A549 (cell line): ENCODE data around the gene KBTBD13.

ENCODE experiments used
- CHD2 ChIP-seq: fragments of 150-350 bp; IDR thresholded peaks from 2 replicates; pipeline ENCODE4 v1.6.1; 2014; ENCODE audit warnings: low read length; ENCODE audit not compliant: partially characterized antibody
- EP300 ChIP-seq, 2 experiments: fragments of >200 bp; sonication (Bioruptor Twin); formaldehyde crosslinking; IDR thresholded peaks; 2 replicates in 1 of 2; 3 replicates in 1 of 2; pipeline ENCODE4 v1.6.1; 2016 to 2017
- JUN ChIP-seq, 2 experiments: fragments of >200 bp; sonication (Bioruptor Twin); formaldehyde crosslinking; IDR thresholded peaks; 2 replicates in 1 of 2; 3 replicates in 1 of 2; pipeline ENCODE4 v1.6.1; 2016 to 2017
- JUNB ChIP-seq: fragments of >200 bp; sonication (Bioruptor Twin); formaldehyde crosslinking; IDR thresholded peaks from 2 replicates; pipeline ENCODE4 v1.6.1; 2016
- MYC ChIP-seq: IDR thresholded peaks from 2 replicates; pipeline ENCODE4 v1.6.1; 2012; ENCODE audit warnings: mild to moderate bottlenecking, inconsistent platforms, low read length, improper control_type of control experiment, borderline replicate concordance
- POLR2A ChIP-seq: IDR thresholded peaks from 2 replicates; pipeline ENCODE4 v1.6.1; 2012; ENCODE audit warnings: mild to moderate bottlenecking, low read length
- POLR2AphosphoS2 ChIP-seq: conservative IDR thresholded peaks from 2 replicates; pipeline ENCODE4 v1.6.1; 2012; ENCODE audit warnings: low read length, improper control_type of control experiment, inconsistent platforms
- RAD21 ChIP-seq, 2 experiments: fragments of >200 bp in 1 of 2; sonication (Bioruptor Twin) in 1 of 2; formaldehyde crosslinking in 1 of 2; IDR thresholded peaks in 1 of 2; conservative IDR thresholded peaks in 1 of 2; 2 replicates in 1 of 2; 3 replicates in 1 of 2; pipeline ENCODE4 v1.6.1; 2012 to 2018; ENCODE audit warnings: inconsistent platforms in 1 of 2
- RNF2 ChIP-seq: fragments of 200-600 bp; sonication (generic); IDR thresholded peaks from 2 replicates; pipeline ENCODE4 v1.6.1; 2016; ENCODE audit warnings: low read depth, mild to moderate bottlenecking, antibody characterized with exemption, moderate library complexity, borderline replicate concordance
- TF ChIP-seq, protein P1 (sequence below): fragments of >200 bp; sonication (Bioruptor Twin); formaldehyde crosslinking; IDR thresholded peaks from 3 replicates; pipeline ENCODE4 v1.5.1; 2016
- TF ChIP-seq, protein P2 (sequence below): fragments of 150-350 bp; IDR thresholded peaks from 2 replicates; pipeline ENCODE4 v1.6.1; 2014; ENCODE audit warnings: low read depth, mild to moderate bottlenecking, low read length

DNA sequence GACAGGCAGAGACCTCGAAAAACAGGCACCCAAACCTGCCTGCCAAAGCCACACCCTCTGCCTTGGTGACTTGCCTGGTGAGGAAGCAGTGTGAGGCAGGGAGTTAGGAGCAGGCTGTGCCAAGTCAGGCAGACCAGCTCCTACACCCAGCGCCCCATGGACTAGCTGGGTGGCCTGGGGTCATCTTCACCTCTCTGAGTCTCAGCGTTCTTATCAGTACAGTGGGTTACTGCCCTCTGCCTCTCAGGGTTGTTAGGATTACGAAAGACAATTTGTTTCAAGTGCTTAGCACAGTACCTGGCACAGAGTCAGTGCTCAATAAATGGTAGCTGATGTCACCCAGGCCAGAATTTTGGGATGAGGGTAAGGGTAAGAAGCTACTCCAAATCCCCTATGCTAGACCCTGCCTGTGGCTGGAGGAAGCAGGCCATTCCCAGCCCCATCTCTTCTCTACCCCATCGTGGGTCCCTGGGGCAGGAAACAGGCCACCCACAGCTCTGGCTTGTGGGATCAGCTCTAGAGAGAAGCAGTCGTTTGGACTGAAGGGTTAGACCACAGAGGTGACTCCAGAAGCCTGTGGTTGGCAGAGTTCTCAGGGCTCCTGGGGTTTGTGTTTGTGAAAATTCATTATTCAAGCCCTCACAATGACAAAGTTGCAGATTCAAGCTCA is 21.2 kb upstream of the KBTBD13 start:
- TF ChIP-seq JUN (IDR thresholded peaks at IDR 0.05) (no peak), EP300 (IDR thresholded peaks at IDR 0.05) (no peak), CHD2 (no peak), RAD21 (conservative IDR thresholded peaks at IDR 0.05 in 1 of 2, IDR thresholded peaks at IDR 0.05 in 1 of 2) (no peak), RNF2 (no peak), POLR2A (no peak), POLR2AphosphoS2 (no peak), MYC (no peak), JUNB (no peak)
- TF ChIP-seq, protein P1, sequence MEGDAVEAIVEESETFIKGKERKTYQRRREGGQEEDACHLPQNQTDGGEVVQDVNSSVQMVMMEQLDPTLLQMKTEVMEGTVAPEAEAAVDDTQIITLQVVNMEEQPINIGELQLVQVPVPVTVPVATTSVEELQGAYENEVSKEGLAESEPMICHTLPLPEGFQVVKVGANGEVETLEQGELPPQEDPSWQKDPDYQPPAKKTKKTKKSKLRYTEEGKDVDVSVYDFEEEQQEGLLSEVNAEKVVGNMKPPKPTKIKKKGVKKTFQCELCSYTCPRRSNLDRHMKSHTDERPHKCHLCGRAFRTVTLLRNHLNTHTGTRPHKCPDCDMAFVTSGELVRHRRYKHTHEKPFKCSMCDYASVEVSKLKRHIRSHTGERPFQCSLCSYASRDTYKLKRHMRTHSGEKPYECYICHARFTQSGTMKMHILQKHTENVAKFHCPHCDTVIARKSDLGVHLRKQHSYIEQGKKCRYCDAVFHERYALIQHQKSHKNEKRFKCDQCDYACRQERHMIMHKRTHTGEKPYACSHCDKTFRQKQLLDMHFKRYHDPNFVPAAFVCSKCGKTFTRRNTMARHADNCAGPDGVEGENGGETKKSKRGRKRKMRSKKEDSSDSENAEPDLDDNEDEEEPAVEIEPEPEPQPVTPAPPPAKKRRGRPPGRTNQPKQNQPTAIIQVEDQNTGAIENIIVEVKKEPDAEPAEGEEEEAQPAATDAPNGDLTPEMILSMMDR: no peak
- TF ChIP-seq, protein P2, sequence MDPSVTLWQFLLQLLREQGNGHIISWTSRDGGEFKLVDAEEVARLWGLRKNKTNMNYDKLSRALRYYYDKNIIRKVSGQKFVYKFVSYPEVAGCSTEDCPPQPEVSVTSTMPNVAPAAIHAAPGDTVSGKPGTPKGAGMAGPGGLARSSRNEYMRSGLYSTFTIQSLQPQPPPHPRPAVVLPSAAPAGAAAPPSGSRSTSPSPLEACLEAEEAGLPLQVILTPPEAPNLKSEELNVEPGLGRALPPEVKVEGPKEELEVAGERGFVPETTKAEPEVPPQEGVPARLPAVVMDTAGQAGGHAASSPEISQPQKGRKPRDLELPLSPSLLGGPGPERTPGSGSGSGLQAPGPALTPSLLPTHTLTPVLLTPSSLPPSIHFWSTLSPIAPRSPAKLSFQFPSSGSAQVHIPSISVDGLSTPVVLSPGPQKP: no peak
